B cell (primary cell): Measurements from ENCODE around the gene MAP3K20. TPM values are rescaled to one million over a fixed set of nuclear protein-coding genes. Genes with fewer than 3 reads are reported as not detected.

Source experiments
- ATAC-seq: fragments of 200-7000 bp; cut with Tn5 transposase; one replicate; pipeline ENCODE4 v1.10.0; 2021; ENCODE audit warnings: low read depth, mild to moderate bottlenecking, moderate number of reproducible peaks, moderate library complexity
- CTCF ChIA-PET: fragments of 350-600 bp; sonication (Branson Sonifier 250); formaldehyde crosslinking; loops from one replicate; lab custom pipeline; 2021; ENCODE audit warnings: antibody characterized with exemption, inconsistent platforms; lab: Charles Lee
- POLR2A ChIA-PET: fragments of 350-600 bp; sonication (Branson Sonifier 250); formaldehyde crosslinking; loops from one replicate; lab custom pipeline; 2021; ENCODE audit warnings: antibody characterized with exemption; lab: Charles Lee
- DNase-seq: peaks from one replicate; pipeline ENCODE4 v3.0.0; 2013
- H2AFZ ChIP-seq: 2 replicates; pipeline ENCODE4 v1.6.1; 2012; ENCODE audit warnings: mild to moderate bottlenecking, low read depth, low read length; ENCODE audit not compliant: insufficient read depth, poor library complexity, severe bottlenecking
- H3K27ac ChIP-seq, 2 donors: 1 replicate in 1 of 2; 2 replicates in 1 of 2; pipeline ENCODE4 v1.5.1; 2012 to 2013; ENCODE audit warnings: low read length in 2 of 2, mild to moderate bottlenecking in 2 of 2, moderate library complexity in 1 of 2
- H3K27me3 ChIP-seq, 4 experiments: fragments of 200-600 bp in 1 of 4; sonication (generic) in 1 of 4; replicated peaks in 1 of 4; 1 replicate in 2 of 4; 2 replicates in 2 of 4; pipeline versions ENCODE4 v1.6.1 to v1.7.0; 2013 to 2016; ENCODE audit warnings: low read length in 3 of 4, mild to moderate bottlenecking in 2 of 4, mixed read lengths in 1 of 4, moderate library complexity in 1 of 4; ENCODE audit not compliant: insufficient read depth in 4 of 4, control insufficient read depth in 3 of 4; ENCODE audit errors: control extremely low read depth in 1 of 4
- H3K36me3 ChIP-seq, 2 experiments: replicated peaks in 1 of 2; 1 replicate in 1 of 2; 2 replicates in 1 of 2; pipeline versions ENCODE4 v1.6.1 to v1.7.1; 2013; ENCODE audit warnings: low read length in 1 of 2; ENCODE audit not compliant: insufficient read depth in 2 of 2, control insufficient read depth in 1 of 2; ENCODE audit errors: control extremely low read depth in 1 of 2, extremely low read depth in 1 of 2
- H3K4me1 ChIP-seq, 2 donors: fragments of 200-600 bp in 1 of 2; sonication (generic) in 1 of 2; 1 replicate in 1 of 2; 2 replicates in 1 of 2; pipeline versions ENCODE4 v1.5.1 to v1.6.1; 2013 to 2017; ENCODE audit warnings: low read length in 2 of 2; ENCODE audit not compliant: control insufficient read depth in 2 of 2, insufficient read depth in 2 of 2
- H3K4me2 ChIP-seq: replicated peaks from 2 replicates; pipeline ENCODE3; 2012; ENCODE audit warnings: mild to moderate bottlenecking, low read depth, low read length; ENCODE audit not compliant: poor library complexity, severe bottlenecking
- H3K4me3 ChIP-seq, 5 experiments: fragments of 200-600 bp in 1 of 5; sonication (generic) in 1 of 5; 1 replicate in 3 of 5; 2 replicates in 2 of 5; pipeline versions ENCODE4 v1.5.1 to v1.7.0; 2011 to 2016; ENCODE audit warnings: low read length in 4 of 5, mild to moderate bottlenecking in 4 of 5, low read depth in 2 of 5, control low read depth in 1 of 5, moderate library complexity in 1 of 5; ENCODE audit not compliant: insufficient read depth in 1 of 5; ENCODE audit errors: control extremely low read depth in 1 of 5, extremely low read depth in 1 of 5
- H3K79me2 ChIP-seq: fragments of 200-600 bp; sonication (generic); one replicate; pipeline ENCODE4 v1.6.0; 2016; ENCODE audit warnings: low read length; ENCODE audit not compliant: control insufficient read depth, insufficient read depth
- H3K9ac ChIP-seq: fragments of 200-600 bp; sonication (generic); 2 replicates; pipeline ENCODE4 v1.6.1; 2017; ENCODE audit warnings: mild to moderate bottlenecking, low read length, moderate library complexity
- H3K9me3 ChIP-seq, 3 donors: one replicate each; pipeline versions ENCODE4 v1.6.1 to v1.7.1; 2013; ENCODE audit warnings: low read length in 2 of 3; ENCODE audit not compliant: control insufficient read depth in 2 of 3, insufficient read depth in 1 of 3; ENCODE audit errors: control extremely low read depth in 1 of 3
- H4K20me1 ChIP-seq: 2 replicates; pipeline ENCODE4 v1.6.0; 2012; ENCODE audit warnings: mild to moderate bottlenecking, low read length; ENCODE audit not compliant: insufficient read depth, control insufficient read depth, poor library complexity, severe bottlenecking
- H3K27ac Mint-ChIP-seq: one replicate; pipeline ENCODE4 v1.8.0; 2021; ENCODE audit warnings: mixed read lengths
- H3K27me3 Mint-ChIP-seq: one replicate; pipeline ENCODE4 v1.8.0; 2021; ENCODE audit warnings: mixed read lengths
- H3K4me1 Mint-ChIP-seq: one replicate; pipeline ENCODE4 v1.8.0; 2021; ENCODE audit warnings: mixed read lengths
- H3K4me3 Mint-ChIP-seq: one replicate; pipeline ENCODE4 v1.8.0; 2021; ENCODE audit warnings: mixed read lengths
- H3K9me3 Mint-ChIP-seq: one replicate; pipeline ENCODE4 v1.8.0; 2022; ENCODE audit warnings: mixed read lengths; ENCODE audit not compliant: insufficient read depth
- EZH2 ChIP-seq: IDR thresholded peaks from 2 replicates; pipeline ENCODE4 v1.6.1; 2012; ENCODE audit warnings: borderline replicate concordance, low read depth, mild to moderate bottlenecking, moderate library complexity, low read length; ENCODE audit not compliant: insufficient read depth, poor library complexity, severe bottlenecking
- WGBS: methylation state at CpG from one replicate; pipeline ENCODE4 v1.1.5; 2013; ENCODE audit warnings: missing lambda C conversion rate; ENCODE audit not compliant: insufficient coverage; 5-methylcytosine and 5-hydroxymethylcytosine counted together
- intact Hi-C: fragments of 100-400 bp; cut with micrococcal nuclease; formaldehyde crosslinking; loops from one replicate; pipeline ENCODE4 v1.10.0; 2022
- polyA plus RNA-seq: library from polyadenylated mRNA; depleted of rRNA; stranded (reverse); fragments of >200 nt; gene quantifications from 2 replicates; pipeline ENCODE4 v1.2.3, GENCODE V29; 2012
- total RNA-seq, 2 donors: library from RNA; stranded (reverse); fragments of 120-200 nt in 1 of 2; gene quantifications; 1 replicate in 1 of 2; 2 replicates in 1 of 2; pipeline versions ENCODE4 v1.2.3 to v1.2.4, GENCODE V29; 2013 to 2022
- TF ChIP-seq, protein P1 (sequence below): fragments of 200-600 bp; IDR thresholded peaks from one replicate; pipeline ENCODE4 v1.8.0; 2022; ENCODE audit warnings: antibody characterized with exemption, mild to moderate bottlenecking

The MAP3K20 gene
- total and polyA plus RNA-seq, 2 donors (not counting 1 experiment from before 2014, with no cell fraction given), result 2.2 to 9.1 TPM

DNA sequence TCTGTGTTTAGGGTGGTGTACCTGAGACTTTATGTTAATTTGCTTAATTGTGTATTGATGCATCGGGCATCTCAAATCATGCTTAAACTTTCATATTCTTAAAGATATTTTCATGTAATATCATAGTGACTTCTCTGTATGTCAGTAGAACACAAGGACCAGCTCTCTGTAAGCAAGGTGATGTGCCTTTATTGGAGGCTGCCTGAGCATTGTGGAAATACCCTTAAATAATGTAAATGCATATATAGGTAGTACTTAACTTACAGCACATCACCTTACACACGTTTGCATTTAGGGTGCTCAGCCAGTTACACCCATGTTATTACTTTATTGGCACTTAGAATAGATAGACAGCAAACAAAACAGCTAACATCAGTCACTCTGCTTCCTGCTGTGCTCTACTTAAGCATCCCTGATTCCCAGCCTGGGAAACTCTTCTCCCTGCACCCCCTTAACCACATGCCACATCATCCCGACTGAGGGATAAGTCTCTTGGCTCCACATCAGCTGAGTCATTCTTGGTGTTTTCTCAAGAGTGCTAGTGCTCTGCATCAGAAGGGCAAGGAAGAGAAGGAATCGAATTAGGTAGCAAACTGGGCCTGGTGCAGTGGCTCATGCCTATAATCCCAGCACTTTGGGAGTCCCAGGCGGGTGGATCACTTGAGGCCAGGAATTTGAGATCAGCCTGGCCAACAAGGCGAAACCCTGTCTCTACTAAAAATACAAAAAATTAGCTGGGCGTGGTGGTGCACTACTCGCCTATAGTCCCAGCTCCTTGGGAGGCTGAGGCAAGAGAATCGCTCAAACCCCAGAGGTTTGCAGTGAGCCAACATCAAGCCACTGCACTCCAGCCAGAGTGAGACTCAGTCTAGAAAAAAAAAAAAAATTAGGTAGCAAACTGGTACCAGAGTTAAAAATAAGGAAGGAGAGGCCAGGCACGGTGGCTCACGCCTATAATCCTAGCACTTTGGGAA, 108.7 kb downstream of the MAP3K20 start:
- Histone ChIP-seq H3K4me1 (no peaks in the 10 kb centered on the region), H3K36me3 (no peaks in the 10 kb centered on the region), H3K79me2 (no peaks in the 10 kb centered on the region), H3K27ac (no peak overlapping the region), H4K20me1 (no peaks in the 10 kb centered on the region), H3K9me3 (peaks cover 0 to 4% (median 4%) of the 10 kb centered on the region in 3 donors), H3K4me3 (no peak overlapping the region), H3K4me2 (no peak overlapping the region), H3K9ac (no peak overlapping the region), H2AFZ (no peak overlapping the region), H3K27me3 (no peaks in the 10 kb centered on the region)
- intact Hi-C loops, result no loop called here
- Mint-ChIP-seq H3K27me3 (no peaks in the 10 kb centered on the region), H3K9me3 (peaks cover 4% of the 10 kb centered on the region), H3K4me1 (no peaks in the 10 kb centered on the region), H3K4me3 (no peak overlapping the region), H3K27ac (no peak overlapping the region)
- ChIA-PET CTCF (no interaction called here), POLR2A (no interaction called here)
- no peak for ATAC-seq
- no peak for TF ChIP-seq EZH2
- TF ChIP-seq, protein P1, sequence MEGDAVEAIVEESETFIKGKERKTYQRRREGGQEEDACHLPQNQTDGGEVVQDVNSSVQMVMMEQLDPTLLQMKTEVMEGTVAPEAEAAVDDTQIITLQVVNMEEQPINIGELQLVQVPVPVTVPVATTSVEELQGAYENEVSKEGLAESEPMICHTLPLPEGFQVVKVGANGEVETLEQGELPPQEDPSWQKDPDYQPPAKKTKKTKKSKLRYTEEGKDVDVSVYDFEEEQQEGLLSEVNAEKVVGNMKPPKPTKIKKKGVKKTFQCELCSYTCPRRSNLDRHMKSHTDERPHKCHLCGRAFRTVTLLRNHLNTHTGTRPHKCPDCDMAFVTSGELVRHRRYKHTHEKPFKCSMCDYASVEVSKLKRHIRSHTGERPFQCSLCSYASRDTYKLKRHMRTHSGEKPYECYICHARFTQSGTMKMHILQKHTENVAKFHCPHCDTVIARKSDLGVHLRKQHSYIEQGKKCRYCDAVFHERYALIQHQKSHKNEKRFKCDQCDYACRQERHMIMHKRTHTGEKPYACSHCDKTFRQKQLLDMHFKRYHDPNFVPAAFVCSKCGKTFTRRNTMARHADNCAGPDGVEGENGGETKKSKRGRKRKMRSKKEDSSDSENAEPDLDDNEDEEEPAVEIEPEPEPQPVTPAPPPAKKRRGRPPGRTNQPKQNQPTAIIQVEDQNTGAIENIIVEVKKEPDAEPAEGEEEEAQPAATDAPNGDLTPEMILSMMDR, result no peak
- WGBS, result 96% methylated on average over 10 of the region's 11 CpGs
- no peak for DNase-seq

DNA sequence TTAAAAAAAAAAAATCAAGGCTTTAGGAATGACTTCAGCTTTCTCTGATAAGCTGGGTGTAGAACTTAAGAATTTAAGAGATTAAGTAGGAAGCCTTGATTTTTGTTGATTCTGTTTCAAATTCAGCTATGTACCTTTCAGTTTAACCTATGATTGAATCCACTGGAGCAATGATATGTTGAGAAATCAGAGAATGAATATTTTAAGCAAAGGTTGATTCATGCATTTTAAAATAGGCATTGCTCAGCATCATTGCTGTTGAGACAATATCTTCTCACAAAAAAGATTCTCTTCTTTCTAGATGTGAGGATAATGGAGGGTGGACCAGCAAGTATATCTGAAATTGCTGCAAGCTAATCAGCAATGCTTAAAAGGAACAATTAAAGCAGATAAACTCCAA, 109.8 kb downstream of the MAP3K20 start:
- TF ChIP-seq, protein P1, result no peak
- no peak for TF ChIP-seq EZH2
- POLR2A ChIA-PET, result no interaction called here
- Histone ChIP-seq H3K9ac (no peak overlapping the region), H3K9me3 (peaks cover 0 to 4% (median 4%) of the 10 kb centered on the region in 3 donors), H3K4me1 (no peaks in the 10 kb centered on the region), H3K4me3 (no peak overlapping the region), H4K20me1 (no peaks in the 10 kb centered on the region), H2AFZ (no peak overlapping the region), H3K27ac (no peak overlapping the region), H3K36me3 (no peaks in the 10 kb centered on the region), H3K4me2 (no peak overlapping the region), H3K79me2 (no peaks in the 10 kb centered on the region), H3K27me3 (no peaks in the 10 kb centered on the region)
- intact Hi-C loops, result no loop called here
- H3K4me3 Mint-ChIP-seq, result no peak overlapping the region
- no peak for ATAC-seq
- no peak overlapping the region for H3K27ac Mint-ChIP-seq
- H3K4me1 Mint-ChIP-seq, result no peaks in the 10 kb centered on the region
- CTCF ChIA-PET, result interaction anchor here (1.3 kb wide), 1 partner anchor 24 kb away, joined by 4 read pairs; no protein-coding TSS in a partner anchor
- no peak for DNase-seq
- H3K27me3 Mint-ChIP-seq, result no peaks in the 10 kb centered on the region
- H3K9me3 Mint-ChIP-seq, result peaks cover 4% of the 10 kb centered on the region
